ENCODE measurements around the gene ALDH1B1. TPM values are rescaled to one million over a fixed set of nuclear protein-coding genes. Genes with fewer than 3 reads are reported as not detected.

The ALDH1B1 gene
- polyA plus RNA-seq, 1 donor (not counting 4 experiments of a cell fraction or from before 2014, with no cell fraction given), result 14.4 TPM

DNA sequence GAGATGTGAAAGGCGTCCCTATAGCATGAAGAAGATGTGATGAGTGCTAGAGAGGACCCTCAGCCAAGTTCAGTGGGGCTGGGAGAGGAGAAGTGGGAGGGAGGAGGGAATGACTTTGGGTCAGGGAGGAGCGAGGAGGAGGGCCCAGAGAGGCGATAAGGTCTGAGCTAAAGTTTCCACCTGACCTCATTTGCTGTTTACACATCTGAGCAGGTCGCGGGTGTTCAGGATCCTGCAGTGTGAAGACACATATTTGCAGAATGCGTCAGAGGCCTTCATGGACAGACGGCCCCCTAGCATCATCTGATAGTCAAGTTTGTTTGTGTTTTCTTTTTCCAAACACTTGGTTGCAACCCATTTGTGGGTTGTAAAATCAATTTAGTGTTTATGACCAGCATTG lies 50.7 kb downstream of the ALDH1B1 start:
- H4K20me1 ChIP-seq (ENCODE audit: control insufficient read depth, extremely low read depth, insufficient read depth, low read length), result no peaks in the 10 kb centered on the region
- no peaks in the 10 kb centered on the region for H3K9me3 ChIP-seq (ENCODE audit: control insufficient read depth, low read depth, low read length)
- peaks cover 9% of the 10 kb centered on the region for H3K4me1 ChIP-seq (ENCODE audit: control insufficient read depth, extremely low read depth, insufficient read depth, low read length)
- H3K4me2 ChIP-seq (ENCODE audit: control insufficient read depth, extremely low read depth, insufficient read depth, low read depth, low read length), result no peak overlapping the region
- H3K27me3 ChIP-seq (ENCODE audit: control insufficient read depth, extremely low read depth, insufficient read depth, low read length), result no peaks in the 10 kb centered on the region
- peak; percentile 51 for FAIRE-seq
- H2AFZ ChIP-seq (ENCODE audit: control insufficient read depth, low read length), result no peak overlapping the region
- H3K9me1 ChIP-seq (ENCODE audit: control insufficient read depth, extremely low read depth, insufficient read depth, low read length), result no peaks in the 10 kb centered on the region
- dilution Hi-C loops (cut with MboI; ENCODE audit: extremely low pct_ligation_motif_present, low sequenced_read_pairs), result no loop called here
- H3K27ac ChIP-seq (ENCODE audit: control insufficient read depth, insufficient read depth, low read length), result no peak overlapping the region
- no peak overlapping the region for H3K4me3 ChIP-seq (ENCODE audit: control insufficient read depth in 2 of 3, extremely low read depth in 1 of 3, insufficient read depth in 2 of 3, low read depth in 1 of 3, low read length in 3 of 3)
- TF ChIP-seq, protein P1, sequence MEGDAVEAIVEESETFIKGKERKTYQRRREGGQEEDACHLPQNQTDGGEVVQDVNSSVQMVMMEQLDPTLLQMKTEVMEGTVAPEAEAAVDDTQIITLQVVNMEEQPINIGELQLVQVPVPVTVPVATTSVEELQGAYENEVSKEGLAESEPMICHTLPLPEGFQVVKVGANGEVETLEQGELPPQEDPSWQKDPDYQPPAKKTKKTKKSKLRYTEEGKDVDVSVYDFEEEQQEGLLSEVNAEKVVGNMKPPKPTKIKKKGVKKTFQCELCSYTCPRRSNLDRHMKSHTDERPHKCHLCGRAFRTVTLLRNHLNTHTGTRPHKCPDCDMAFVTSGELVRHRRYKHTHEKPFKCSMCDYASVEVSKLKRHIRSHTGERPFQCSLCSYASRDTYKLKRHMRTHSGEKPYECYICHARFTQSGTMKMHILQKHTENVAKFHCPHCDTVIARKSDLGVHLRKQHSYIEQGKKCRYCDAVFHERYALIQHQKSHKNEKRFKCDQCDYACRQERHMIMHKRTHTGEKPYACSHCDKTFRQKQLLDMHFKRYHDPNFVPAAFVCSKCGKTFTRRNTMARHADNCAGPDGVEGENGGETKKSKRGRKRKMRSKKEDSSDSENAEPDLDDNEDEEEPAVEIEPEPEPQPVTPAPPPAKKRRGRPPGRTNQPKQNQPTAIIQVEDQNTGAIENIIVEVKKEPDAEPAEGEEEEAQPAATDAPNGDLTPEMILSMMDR (optimal IDR thresholded peaks at IDR 0.05 in 1 of 3, IDR thresholded peaks at IDR 0.05 in 1 of 3, conservative IDR thresholded peaks at IDR 0.05 in 1 of 3; ENCODE audit: extremely low read depth in 1 of 3, insufficient read depth in 2 of 3, low read length in 3 of 3), result no peak
- no peak for TF ChIP-seq EZH2 (IDR thresholded peaks at IDR 0.05; ENCODE audit: low read length)
- H3K79me2 ChIP-seq (ENCODE audit: control insufficient read depth, insufficient read depth, low read length), result no peaks in the 10 kb centered on the region
- no peaks in the 10 kb centered on the region for H3K36me3 ChIP-seq (ENCODE audit: control insufficient read depth in 2 of 2, extremely low read depth in 1 of 2, insufficient read depth in 2 of 2, low read length in 2 of 2)
- no peak for DNase-seq (ENCODE audit: low read depth, low spot score)
- no peak overlapping the region for H3K9ac ChIP-seq (ENCODE audit: control insufficient read depth, extremely low read depth, insufficient read depth, low read length)

DNA sequence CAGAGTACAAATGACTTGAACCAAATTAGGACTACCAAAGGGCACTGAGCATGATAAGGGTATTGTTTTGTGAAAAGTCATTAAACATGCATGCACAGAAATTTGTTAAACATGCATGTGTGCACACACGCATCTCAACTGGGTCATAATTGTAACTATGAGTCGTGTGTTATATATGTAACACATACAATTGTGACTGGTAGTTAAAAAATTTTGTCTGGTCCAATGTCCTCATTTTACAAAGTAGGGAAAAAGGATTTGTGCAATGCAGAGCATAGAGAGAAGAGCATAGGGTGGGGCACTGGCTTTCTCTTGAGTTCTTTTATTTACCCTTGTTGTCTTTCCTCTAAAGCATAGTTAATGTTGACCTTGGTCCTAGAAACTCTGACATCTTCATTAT lies 51.1 kb downstream of the ALDH1B1 start:
- Histone ChIP-seq H3K9ac (ENCODE audit: control insufficient read depth, extremely low read depth, insufficient read depth, low read length) (no peak overlapping the region), H3K9me1 (ENCODE audit: control insufficient read depth, extremely low read depth, insufficient read depth, low read length) (no peaks in the 10 kb centered on the region), H3K4me3 (ENCODE audit: control insufficient read depth in 2 of 3, extremely low read depth in 1 of 3, insufficient read depth in 2 of 3, low read depth in 1 of 3, low read length in 3 of 3) (no peak overlapping the region), H3K79me2 (ENCODE audit: control insufficient read depth, insufficient read depth, low read length) (no peaks in the 10 kb centered on the region), H3K9me3 (ENCODE audit: control insufficient read depth, low read depth, low read length) (no peaks in the 10 kb centered on the region), H3K36me3 (ENCODE audit: control insufficient read depth in 2 of 2, extremely low read depth in 1 of 2, insufficient read depth in 2 of 2, low read length in 2 of 2) (no peaks in the 10 kb centered on the region), H2AFZ (ENCODE audit: control insufficient read depth, low read length) (no peak overlapping the region), H3K27ac (ENCODE audit: control insufficient read depth, insufficient read depth, low read length) (no peak overlapping the region), H3K27me3 (ENCODE audit: control insufficient read depth, extremely low read depth, insufficient read depth, low read length) (no peaks in the 10 kb centered on the region), H3K4me2 (ENCODE audit: control insufficient read depth, extremely low read depth, insufficient read depth, low read depth, low read length) (peak overlapping the region; percentile 37), H4K20me1 (ENCODE audit: control insufficient read depth, extremely low read depth, insufficient read depth, low read length) (no peaks in the 10 kb centered on the region), H3K4me1 (ENCODE audit: control insufficient read depth, extremely low read depth, insufficient read depth, low read length) (peaks cover 9% of the 10 kb centered on the region)
- TF ChIP-seq, protein P1 (optimal IDR thresholded peaks at IDR 0.05 in 1 of 3, IDR thresholded peaks at IDR 0.05 in 1 of 3, conservative IDR thresholded peaks at IDR 0.05 in 1 of 3; ENCODE audit: extremely low read depth in 1 of 3, insufficient read depth in 2 of 3, low read length in 3 of 3), result no peak
- TF ChIP-seq EZH2 (IDR thresholded peaks at IDR 0.05; ENCODE audit: low read length), result no peak
- DNase-seq (ENCODE audit: low read depth, low spot score) (no peak), FAIRE-seq (peak; percentile 23)
- dilution Hi-C loops (cut with MboI; ENCODE audit: extremely low pct_ligation_motif_present, low sequenced_read_pairs), result no loop called here

Measured in keratinocyte (primary cell).